SIG-M5 (cell line): ENCODE data around the gene CGREF1.
"Not testable (repeated sequence)": the region's sequence is repeated elsewhere in the genome, so short reads cannot be mapped to it uniquely, and the experiment has no call there.

Source experiments
- DNase-seq: peaks from one replicate; lab custom pipeline; 2025; lab: John Stamatoyannopoulos, UW

CGREF1 gene

GRCh38 chr2:27111392-27112078 is 7.4 kb downstream of the CGREF1 start:
- DNase-seq = not testable (repeated sequence)

- not testable (repeated sequence) for DNase-seq
Observed at GRCh38 chr2:27110603-27111352, 8.2 kb downstream of the CGREF1 start.

GRCh38 chr2:27109083-27109482 is 9.8 kb downstream of the CGREF1 start:
- DNase-seq = no peak

- no peak for DNase-seq
Observed at GRCh38 chr2:27108221-27108620, 10.7 kb downstream of the CGREF1 start.

- DNase-seq = no peak
Observed at GRCh38 chr2:27105981-27106380, 12.9 kb downstream of the CGREF1 start.

GRCh38 chr2:27102329-27102728 is 16.6 kb downstream of the CGREF1 start:
- DNase-seq = no peak

- no peak for DNase-seq
Observed at GRCh38 chr2:27100036-27100435, 18.9 kb downstream of the CGREF1 start.

- no peak for DNase-seq
Observed at GRCh38 chr2:27099334-27099955, 19.5 kb downstream of the CGREF1 start.

GRCh38 chr2:27097341-27097740 is 21.6 kb downstream of the CGREF1 start:
- no peak for DNase-seq

- DNase-seq = no peak
Observed at GRCh38 chr2:27096748-27097297, 22.1 kb downstream of the CGREF1 start.

- no peak for DNase-seq
Observed at GRCh38 chr2:27095745-27096651, 22.9 kb downstream of the CGREF1 start.

- no peak for DNase-seq
Observed at GRCh38 chr2:27095427-27095744, 23.5 kb downstream of the CGREF1 start.

- DNase-seq = no peak
Observed at GRCh38 chr2:27094353-27094984, 24.5 kb downstream of the CGREF1 start.

GRCh38 chr2:27093430-27094352 is 25.2 kb downstream of the CGREF1 start:
- DNase-seq = no peak

GRCh38 chr2:27092696-27093429 is 26.1 kb downstream of the CGREF1 start:
- no peak for DNase-seq

GRCh38 chr2:27091746-27092695 is 26.9 kb downstream of the CGREF1 start:
- no peak for DNase-seq

- DNase-seq = no peak
Observed at GRCh38 chr2:27089111-27089954, 29.6 kb downstream of the CGREF1 start.

GRCh38 chr2:27088634-27089033 is 30.3 kb downstream of the CGREF1 start:
- DNase-seq = no peak
